ENCODE measurements around the gene LSAMP. TPM values are rescaled to one million over a fixed set of nuclear protein-coding genes. Genes with fewer than 3 reads are reported as not detected.

Gene LSAMP
- total RNA-seq, 1 experiment from 2014 or later: not detected

DNA sequence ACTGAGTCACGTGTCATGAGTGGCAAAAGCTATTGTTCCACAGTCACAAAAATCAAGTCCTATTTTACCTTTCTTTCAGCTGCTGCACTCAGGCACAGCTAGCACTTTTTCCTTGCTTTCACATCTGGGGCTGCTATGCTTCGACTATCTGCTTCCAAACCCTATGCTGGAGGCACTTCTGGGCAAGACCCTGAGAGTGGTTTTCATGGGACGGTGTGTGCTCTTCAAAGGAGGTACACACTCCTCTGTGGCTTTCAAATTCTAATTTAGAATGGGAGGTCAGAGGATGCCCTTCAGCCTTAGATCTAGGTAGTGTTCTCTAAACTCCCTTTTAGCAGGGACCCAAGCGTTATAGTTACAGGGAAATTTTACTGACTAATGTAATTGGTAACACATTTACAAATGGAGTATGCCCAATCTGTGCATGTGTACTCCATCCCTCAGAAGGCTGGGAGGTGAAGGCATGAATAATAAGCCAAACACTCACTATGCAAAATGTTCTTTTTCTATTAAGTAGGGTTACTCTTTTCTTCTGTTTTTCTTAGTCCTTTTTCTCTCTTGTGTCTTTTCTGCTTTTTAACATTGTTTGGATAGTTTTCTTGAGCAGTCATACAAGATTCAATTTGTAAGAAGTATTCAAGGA lies 188.3 kb downstream of the LSAMP start:
- intact Hi-C loops (cut with micrococcal nuclease): no loop called here
- CTCF ChIA-PET: no interaction called here
- no peak overlapping the region for H3K27ac Mint-ChIP-seq (ENCODE audit: low read depth, unreplicated experiment)

DNA sequence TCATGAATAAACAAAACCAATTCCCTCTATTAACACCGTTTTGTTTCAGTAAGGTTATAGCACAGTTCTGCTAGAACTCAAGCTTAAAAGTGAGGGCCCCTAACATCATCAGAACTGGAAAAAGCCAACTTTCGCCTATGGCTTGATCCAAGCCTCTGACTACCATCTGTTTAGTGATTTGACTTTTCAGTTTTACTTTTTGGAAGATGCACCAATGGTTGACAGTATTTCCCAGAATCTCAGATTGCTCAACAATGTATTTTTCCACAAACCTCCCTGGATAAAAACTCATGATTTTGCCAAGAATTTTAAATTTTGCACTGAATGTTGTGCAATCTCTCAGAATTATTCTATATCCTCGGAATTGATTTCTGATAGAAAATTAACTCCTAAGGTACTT lies 190.7 kb downstream of the LSAMP start:
- TF ChIP-seq, protein P1, sequence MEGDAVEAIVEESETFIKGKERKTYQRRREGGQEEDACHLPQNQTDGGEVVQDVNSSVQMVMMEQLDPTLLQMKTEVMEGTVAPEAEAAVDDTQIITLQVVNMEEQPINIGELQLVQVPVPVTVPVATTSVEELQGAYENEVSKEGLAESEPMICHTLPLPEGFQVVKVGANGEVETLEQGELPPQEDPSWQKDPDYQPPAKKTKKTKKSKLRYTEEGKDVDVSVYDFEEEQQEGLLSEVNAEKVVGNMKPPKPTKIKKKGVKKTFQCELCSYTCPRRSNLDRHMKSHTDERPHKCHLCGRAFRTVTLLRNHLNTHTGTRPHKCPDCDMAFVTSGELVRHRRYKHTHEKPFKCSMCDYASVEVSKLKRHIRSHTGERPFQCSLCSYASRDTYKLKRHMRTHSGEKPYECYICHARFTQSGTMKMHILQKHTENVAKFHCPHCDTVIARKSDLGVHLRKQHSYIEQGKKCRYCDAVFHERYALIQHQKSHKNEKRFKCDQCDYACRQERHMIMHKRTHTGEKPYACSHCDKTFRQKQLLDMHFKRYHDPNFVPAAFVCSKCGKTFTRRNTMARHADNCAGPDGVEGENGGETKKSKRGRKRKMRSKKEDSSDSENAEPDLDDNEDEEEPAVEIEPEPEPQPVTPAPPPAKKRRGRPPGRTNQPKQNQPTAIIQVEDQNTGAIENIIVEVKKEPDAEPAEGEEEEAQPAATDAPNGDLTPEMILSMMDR (IDR thresholded peaks at IDR 0.05; ENCODE audit: unreplicated experiment): no peak
- Mint-ChIP-seq H3K27me3 (ENCODE audit: insufficient read depth, unreplicated experiment) (peaks cover 65% of the 10 kb centered on the region), H3K36me3 (ENCODE audit: insufficient read depth, unreplicated experiment) (no peaks in the 10 kb centered on the region), H3K27ac (ENCODE audit: low read depth, unreplicated experiment) (no peak overlapping the region), H3K4me3 (ENCODE audit: unreplicated experiment) (no peak overlapping the region), H3K9me3 (ENCODE audit: unreplicated experiment) (no peaks in the 10 kb centered on the region), H3K4me1 (ENCODE audit: insufficient read depth, unreplicated experiment) (no peaks in the 10 kb centered on the region)
- ChIA-PET POLR2A (no interaction called here), CTCF (no interaction called here)
- no peak for DNase-seq (ENCODE audit: unreplicated experiment)
- intact Hi-C loops (cut with micrococcal nuclease): no loop called here
- BruUV-seq (replicated peaks): no TSS peak

More for the DNA sequence above, 188.3 kb downstream of the LSAMP start:
- TF ChIP-seq, protein P1 (IDR thresholded peaks at IDR 0.05; ENCODE audit: unreplicated experiment): no peak
- POLR2A ChIA-PET: no interaction called here
- no peaks in the 10 kb centered on the region for H3K36me3 Mint-ChIP-seq (ENCODE audit: insufficient read depth, unreplicated experiment)
- no TSS peak for BruUV-seq (replicated peaks)
- H3K4me1 Mint-ChIP-seq (ENCODE audit: insufficient read depth, unreplicated experiment): no peaks in the 10 kb centered on the region
- peaks cover 88% of the 10 kb centered on the region for H3K27me3 Mint-ChIP-seq (ENCODE audit: insufficient read depth, unreplicated experiment)
- H3K4me3 Mint-ChIP-seq (ENCODE audit: unreplicated experiment): no peak overlapping the region
- H3K9me3 Mint-ChIP-seq (ENCODE audit: unreplicated experiment): no peaks in the 10 kb centered on the region
- no peak for DNase-seq (ENCODE audit: unreplicated experiment)

DNA sequence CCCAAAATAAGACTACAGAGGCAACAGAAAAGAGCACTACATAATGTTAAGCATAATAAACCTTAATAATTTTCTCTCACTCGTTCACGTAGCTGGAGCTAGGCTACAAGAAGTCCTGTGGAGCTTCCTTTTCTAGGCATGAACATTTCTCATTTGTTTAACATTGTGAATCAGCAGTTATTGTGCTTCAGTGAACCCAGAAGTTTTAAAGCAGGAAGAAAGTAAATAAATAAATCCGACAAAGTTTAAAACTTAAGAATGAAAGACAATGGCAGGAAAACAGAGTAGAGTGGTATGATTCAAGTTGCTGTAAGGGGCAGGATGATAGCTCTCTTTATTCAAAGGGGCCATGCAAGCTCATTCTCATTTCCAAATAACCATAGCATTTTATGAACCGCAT lies 191.8 kb downstream of the LSAMP start:
- Mint-ChIP-seq H3K27me3 (ENCODE audit: insufficient read depth, unreplicated experiment) (peaks cover 55% of the 10 kb centered on the region), H3K9me3 (ENCODE audit: unreplicated experiment) (no peaks in the 10 kb centered on the region), H3K4me3 (ENCODE audit: unreplicated experiment) (no peak overlapping the region), H3K36me3 (ENCODE audit: insufficient read depth, unreplicated experiment) (no peaks in the 10 kb centered on the region), H3K27ac (ENCODE audit: low read depth, unreplicated experiment) (no peak overlapping the region), H3K4me1 (ENCODE audit: insufficient read depth, unreplicated experiment) (no peaks in the 10 kb centered on the region)
- POLR2A ChIA-PET: no interaction called here
- DNase-seq (ENCODE audit: unreplicated experiment): no peak
- CTCF ChIA-PET: interaction anchor here (0.7 kb wide), 1 partner anchor 777 kb away, joined by 3 read pairs; no protein-coding TSS in a partner anchor
- TF ChIP-seq, protein P1 (IDR thresholded peaks at IDR 0.05; ENCODE audit: unreplicated experiment): no peak
- BruUV-seq (replicated peaks): no TSS peak
- intact Hi-C loops (cut with micrococcal nuclease): no loop called here

DNA sequence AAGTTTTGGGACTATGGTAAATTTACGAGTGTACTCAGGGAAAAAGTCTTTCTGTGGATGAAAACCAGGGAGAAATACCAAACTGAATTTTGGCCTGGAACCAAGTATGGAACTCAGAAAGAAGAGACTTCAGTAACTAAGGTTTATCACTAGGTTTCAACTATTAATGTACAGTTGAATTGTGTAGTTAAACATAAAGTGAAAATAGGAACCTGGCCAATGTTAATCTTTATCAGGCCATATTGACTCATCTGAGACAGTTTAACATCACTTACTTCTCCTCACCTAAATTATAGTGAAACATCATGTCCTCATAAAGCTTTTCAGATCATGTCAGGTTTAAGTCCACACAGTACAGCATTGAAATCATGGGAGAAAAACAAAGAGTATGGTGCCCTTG lies 197.7 kb downstream of the LSAMP start:
- CTCF ChIA-PET: interaction anchor here (0.6 kb wide), 1 partner anchor 187 kb away, joined by 3 read pairs; no protein-coding TSS in a partner anchor
- no peaks in the 10 kb centered on the region for H3K9me3 Mint-ChIP-seq (ENCODE audit: unreplicated experiment)

More for the DNA sequence above, 197.7 kb downstream of the LSAMP start:
- Mint-ChIP-seq H3K27me3 (ENCODE audit: insufficient read depth, unreplicated experiment) (peaks cover 43% of the 10 kb centered on the region), H3K36me3 (ENCODE audit: insufficient read depth, unreplicated experiment) (no peaks in the 10 kb centered on the region), H3K4me3 (ENCODE audit: unreplicated experiment) (no peak overlapping the region), H3K4me1 (ENCODE audit: insufficient read depth, unreplicated experiment) (no peaks in the 10 kb centered on the region), H3K27ac (ENCODE audit: low read depth, unreplicated experiment) (no peak overlapping the region)
- POLR2A ChIA-PET: no interaction called here
- intact Hi-C loops (cut with micrococcal nuclease): no loop called here
- TF ChIP-seq, protein P1 (IDR thresholded peaks at IDR 0.05; ENCODE audit: unreplicated experiment): no peak
- no TSS peak for BruUV-seq (replicated peaks)
- DNase-seq (ENCODE audit: unreplicated experiment): no peak

All from MCF 10A (cell line).